LoVo (cell line): ENCODE results near the gene SIM1.
"Not testable (repeated sequence)": the region's sequence is repeated elsewhere in the genome, so short reads cannot be mapped to it uniquely, and the experiment has no call there.

Experiments
- DNase-seq: peaks from one replicate; pipeline ENCODE4 v3.0.0-alpha.2; 2016; ENCODE audit warnings: low spot score

Gene SIM1

GRCh38 chr6:100426744-100427338 lies 37.9 kb downstream of the SIM1 start:
- no peak for DNase-seq

- no peak for DNase-seq
Observed at GRCh38 chr6:100426241-100426640, 38.5 kb downstream of the SIM1 start.

- DNase-seq: no peak
Observed at GRCh38 chr6:100420711-100421110, 44.0 kb downstream of the SIM1 start.

GRCh38 chr6:100417036-100417435 lies 47.7 kb downstream of the SIM1 start:
- DNase-seq: no peak

GRCh38 chr6:100415768-100416167 lies 49.0 kb downstream of the SIM1 start:
- no peak for DNase-seq

GRCh38 chr6:100412872-100413271 lies 51.8 kb downstream of the SIM1 start:
- no peak for DNase-seq

- DNase-seq: no peak
Observed at GRCh38 chr6:100404051-100404450, 60.7 kb downstream of the SIM1 start.

GRCh38 chr6:100393493-100393892 lies 71.2 kb downstream of the SIM1 start:
- no peak for DNase-seq

- no peak for DNase-seq
Observed at GRCh38 chr6:100392423-100392822, 72.3 kb downstream of the SIM1 start.

GRCh38 chr6:100388868-100389519 lies 75.7 kb downstream of the SIM1 start:
- DNase-seq: no peak

GRCh38 chr6:100382767-100383195 lies 81.9 kb downstream of the SIM1 start:
- no peak for DNase-seq

- DNase-seq: no peak
Observed at GRCh38 chr6:100382031-100382430, 82.7 kb downstream of the SIM1 start.

GRCh38 chr6:100381111-100381510 lies 83.6 kb downstream of the SIM1 start:
- no peak for DNase-seq

- no peak for DNase-seq
Observed at GRCh38 chr6:100379386-100379785, 85.3 kb downstream of the SIM1 start.

- no peak for DNase-seq
Observed at GRCh38 chr6:100378576-100378975, 86.1 kb downstream of the SIM1 start.

- no peak for DNase-seq
Observed at GRCh38 chr6:100376103-100376502, 88.6 kb downstream of the SIM1 start.

GRCh38 chr6:100372326-100373091 lies 92.2 kb downstream of the SIM1 start:
- no peak for DNase-seq

GRCh38 chr6:100371591-100371990 lies 93.1 kb downstream of the SIM1 start:
- DNase-seq: no peak

GRCh38 chr6:100370265-100370664 lies 94.5 kb downstream of the SIM1 start:
- no peak for DNase-seq

- DNase-seq: no peak
Observed at GRCh38 chr6:100366419-100366818, 98.3 kb downstream of the SIM1 start.

GRCh38 chr6:100363651-100364050 lies 101.1 kb downstream of the SIM1 start:
- DNase-seq: no peak

GRCh38 chr6:100354736-100355641 lies 109.7 kb downstream of the SIM1 start:
- not testable (repeated sequence) for DNase-seq
